NCI-H2081 (cell line): Measurements from ENCODE around the gene C16orf46.
A peak's percentile ranks its signal among the peaks of the same experiment; 100 is the strongest.
"Not testable (repeated sequence)": the region's sequence is repeated elsewhere in the genome, so short reads cannot be mapped to it uniquely, and the experiment has no call there.

Experiments used
- DNase-seq, 2 experiments: peaks; one replicate each; lab custom pipeline; 2025; lab: John Stamatoyannopoulos, UW

Gene C16orf46

GRCh38 chr16:81077076-81077940 lies at the start of gene C16orf46:
Gene C16orf46 (minus strand): TSS chr16:81077238. CDS start chr16:81063955, 13,283 bp downstream.
- DNase-seq = peak; percentile 88 to 92

- no peak for DNase-seq
Measured at GRCh38 chr16:81123092-81123852, 46.2 kb upstream of the C16orf46 start.

- no peak for DNase-seq
Measured at GRCh38 chr16:81121474-81121990, 44.5 kb upstream of the C16orf46 start.

- DNase-seq = no peak
Measured at GRCh38 chr16:81117436-81117835, 40.4 kb upstream of the C16orf46 start.

- no peak for DNase-seq
Measured at GRCh38 chr16:81116285-81116684, 39.2 kb upstream of the C16orf46 start.

- no peak for DNase-seq
Measured at GRCh38 chr16:81112453-81112852, 35.4 kb upstream of the C16orf46 start.

- DNase-seq = not testable (repeated sequence)
Measured at GRCh38 chr16:81109274-81109673, 32.2 kb upstream of the C16orf46 start.

- no peak for DNase-seq
Measured at GRCh38 chr16:81107511-81107910, 30.5 kb upstream of the C16orf46 start.

- DNase-seq = no peak
Measured at GRCh38 chr16:81106826-81107503, 29.9 kb upstream of the C16orf46 start.

GRCh38 chr16:81105946-81106345 lies 28.9 kb upstream of the C16orf46 start:
- no peak for DNase-seq

GRCh38 chr16:81101702-81102101 lies 24.7 kb upstream of the C16orf46 start:
- DNase-seq = no peak

GRCh38 chr16:81099958-81100357 lies 22.9 kb upstream of the C16orf46 start:
- DNase-seq = no peak

- DNase-seq = no peak
Measured at GRCh38 chr16:81097230-81097629, 20.2 kb upstream of the C16orf46 start.

- no peak for DNase-seq
Measured at GRCh38 chr16:81096715-81097208, 19.7 kb upstream of the C16orf46 start.

GRCh38 chr16:81095953-81096714 lies 19.1 kb upstream of the C16orf46 start, which contains the start of gene GCSH:
Gene GCSH (minus strand): TSS chr16:81096395. CDS start chr16:81096278, 117 bp downstream.
- DNase-seq = peak; percentile 93 to 95

GRCh38 chr16:81095653-81095952 lies 18.6 kb upstream of the C16orf46 start:
- no peak for DNase-seq

GRCh38 chr16:81094771-81095251 lies 17.8 kb upstream of the C16orf46 start:
- no peak for DNase-seq

GRCh38 chr16:81088836-81089235 lies 11.8 kb upstream of the C16orf46 start:
- DNase-seq = no peak

GRCh38 chr16:81081014-81081413 lies 4.0 kb upstream of the C16orf46 start:
- no peak for DNase-seq

- DNase-seq = no peak
Measured at GRCh38 chr16:81080233-81080632, 3.2 kb upstream of the C16orf46 start.

GRCh38 chr16:81076566-81077075 lies 417 bp downstream of the C16orf46 start:
- peak; percentile 76 to 77 for DNase-seq
